Mucosa of stomach (tissue), 1 donor: Measurements from ENCODE around the gene CENPX.
"Not testable (repeated sequence)": the region's sequence is repeated elsewhere in the genome, so short reads cannot be mapped to it uniquely, and the experiment has no call there.

ENCODE experiments used
- H3K27me3 ChIP-seq: one replicate; pipeline ENCODE4 v1.7.0; 2013; ENCODE audit warnings: mild to moderate bottlenecking, low read length; ENCODE audit not compliant: control insufficient read depth, insufficient read depth
- H3K36me3 ChIP-seq: one replicate; pipeline ENCODE4 v1.7.0; 2013; ENCODE audit warnings: low read length; ENCODE audit not compliant: control insufficient read depth, insufficient read depth
- H3K4me1 ChIP-seq: one replicate; pipeline ENCODE4 v1.7.0; 2013; ENCODE audit warnings: mild to moderate bottlenecking, low read length; ENCODE audit not compliant: control insufficient read depth, insufficient read depth
- H3K4me3 ChIP-seq: one replicate; pipeline ENCODE4 v1.7.0; 2013; ENCODE audit warnings: low read length
- H3K9ac ChIP-seq: one replicate; pipeline ENCODE4 v1.7.0; 2013; ENCODE audit warnings: mild to moderate bottlenecking, low read length, moderate library complexity
- H3K9me3 ChIP-seq: one replicate; pipeline ENCODE4 v1.7.0; 2013; ENCODE audit warnings: mild to moderate bottlenecking, low read length, moderate library complexity; ENCODE audit not compliant: control insufficient read depth
- donor health status: Pancreatic carcinoma.

Gene CENPX

DNA sequence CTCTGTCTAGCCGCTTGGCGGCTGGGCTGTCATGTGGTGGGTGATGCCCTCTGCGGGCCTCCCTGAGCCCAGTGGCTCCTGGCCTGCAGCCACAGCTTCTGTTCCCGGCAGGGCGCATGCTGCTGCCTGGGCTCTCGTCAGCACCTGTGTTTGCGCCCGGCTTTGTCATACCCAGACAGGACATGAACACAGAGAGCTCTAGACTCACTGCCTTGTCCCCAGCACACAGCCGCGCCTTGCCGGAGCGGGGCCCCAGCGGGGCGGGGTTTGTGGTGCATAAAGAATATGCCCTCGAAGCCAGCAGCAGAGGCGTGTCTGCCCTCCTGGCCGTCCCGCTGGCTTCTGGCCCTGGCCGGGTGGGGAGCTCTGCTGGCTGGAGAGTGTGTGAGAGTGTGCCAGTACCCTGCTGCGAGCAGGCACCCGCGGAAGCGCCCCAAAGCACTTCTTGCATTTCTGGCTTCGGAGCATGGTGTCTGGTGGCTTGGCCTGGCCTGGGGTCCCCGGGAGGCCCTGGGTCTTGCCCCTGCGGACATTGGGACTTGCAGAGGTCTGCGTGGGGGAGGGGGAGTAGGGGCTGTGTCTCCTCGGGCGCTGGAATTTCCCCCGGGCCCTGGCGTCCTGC is 30.9 kb downstream of the CENPX start:
- Histone ChIP-seq H3K27me3 (no peaks in the 10 kb centered on the region), H3K4me1 (peaks cover 40% of the 10 kb centered on the region)

GRCh38 chr17:81990836-81991683 is 31.6 kb downstream of the CENPX start:
- Histone ChIP-seq H3K9ac (peak overlapping the region; percentile 25), H3K4me3 (no peak overlapping the region), H3K36me3 (no peaks in the 10 kb centered on the region)

More for the DNA sequence above, 30.9 kb downstream of the CENPX start:
- H3K4me3 ChIP-seq, result no peak overlapping the region
- H3K9ac ChIP-seq, result peak overlapping the region; percentile 55
- no peaks in the 10 kb centered on the region for H3K9me3 ChIP-seq
- H3K36me3 ChIP-seq, result no peaks in the 10 kb centered on the region

GRCh38 chr17:81987161-81987770 is 35.4 kb downstream of the CENPX start:
- Histone ChIP-seq H3K4me1 (peaks cover 17% of the 10 kb centered on the region), H3K36me3 (no peaks in the 10 kb centered on the region)

More at GRCh38 chr17:81990836-81991683, 31.6 kb downstream of the CENPX start:
- no peaks in the 10 kb centered on the region for H3K27me3 ChIP-seq
- peaks cover 40% of the 10 kb centered on the region for H3K4me1 ChIP-seq
- H3K9me3 ChIP-seq, result no peaks in the 10 kb centered on the region

DNA sequence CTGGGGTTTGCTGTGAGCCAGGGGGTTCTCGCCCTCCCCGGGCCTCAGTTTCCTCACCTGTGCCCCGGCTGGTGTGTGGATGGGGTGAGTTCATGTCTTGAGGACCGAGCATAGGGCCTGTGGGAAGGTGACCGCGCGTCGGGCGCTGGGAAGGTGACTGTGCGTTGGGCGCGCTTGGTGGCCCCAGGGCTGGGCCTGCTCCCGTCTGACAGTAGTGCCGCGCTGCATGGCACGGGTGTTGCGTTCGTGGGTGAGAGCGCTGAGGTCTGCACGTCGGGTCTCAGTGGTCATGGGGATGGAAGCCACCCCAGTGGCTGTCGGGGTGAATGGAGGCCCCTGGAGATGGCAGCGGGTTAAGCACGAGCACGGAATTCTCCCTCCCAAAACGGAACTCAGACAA is 36.1 kb downstream of the CENPX start:
- Histone ChIP-seq H3K4me3 (no peak overlapping the region), H3K9me3 (no peaks in the 10 kb centered on the region), H3K4me1 (peaks cover 10% of the 10 kb centered on the region), H3K27me3 (no peaks in the 10 kb centered on the region), H3K36me3 (no peaks in the 10 kb centered on the region), H3K9ac (no peak overlapping the region)

More at GRCh38 chr17:81987161-81987770, 35.4 kb downstream of the CENPX start:
- Histone ChIP-seq H3K27me3 (no peaks in the 10 kb centered on the region), H3K9ac (no peak overlapping the region), H3K9me3 (no peaks in the 10 kb centered on the region), H3K4me3 (no peak overlapping the region)

DNA sequence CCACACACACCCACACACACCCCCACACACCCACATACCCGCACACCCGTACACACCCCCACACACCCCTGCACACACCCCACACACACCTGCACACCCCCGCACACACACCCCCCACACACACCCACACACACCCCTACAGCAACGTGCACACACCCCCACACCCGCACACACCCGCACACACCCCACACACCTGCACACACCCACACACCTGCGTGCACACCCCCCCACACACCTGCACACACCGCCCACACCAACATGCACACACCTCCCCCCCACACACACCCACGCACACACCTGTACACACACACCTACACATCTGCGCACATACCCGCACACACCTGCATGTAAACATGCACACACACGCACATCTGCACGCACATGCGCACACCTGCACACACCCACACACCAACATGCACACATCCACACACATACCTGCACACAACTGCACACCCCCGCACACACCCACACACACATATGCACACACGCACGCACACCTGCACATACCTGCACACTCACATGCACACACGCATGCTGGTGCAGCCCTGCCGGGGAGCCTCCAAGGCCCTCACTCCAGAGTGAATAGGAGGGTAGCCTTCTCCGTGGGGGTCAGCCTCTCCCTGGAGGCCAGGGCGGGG is 37.8 kb downstream of the CENPX start:
- H3K9me3 ChIP-seq, result no peaks in the 10 kb centered on the region
- H3K27me3 ChIP-seq, result no peaks in the 10 kb centered on the region
- H3K4me1 ChIP-seq, result no peaks in the 10 kb centered on the region
- no peak overlapping the region for H3K9ac ChIP-seq
- no peaks in the 10 kb centered on the region for H3K36me3 ChIP-seq
- H3K4me3 ChIP-seq, result no peak overlapping the region

DNA sequence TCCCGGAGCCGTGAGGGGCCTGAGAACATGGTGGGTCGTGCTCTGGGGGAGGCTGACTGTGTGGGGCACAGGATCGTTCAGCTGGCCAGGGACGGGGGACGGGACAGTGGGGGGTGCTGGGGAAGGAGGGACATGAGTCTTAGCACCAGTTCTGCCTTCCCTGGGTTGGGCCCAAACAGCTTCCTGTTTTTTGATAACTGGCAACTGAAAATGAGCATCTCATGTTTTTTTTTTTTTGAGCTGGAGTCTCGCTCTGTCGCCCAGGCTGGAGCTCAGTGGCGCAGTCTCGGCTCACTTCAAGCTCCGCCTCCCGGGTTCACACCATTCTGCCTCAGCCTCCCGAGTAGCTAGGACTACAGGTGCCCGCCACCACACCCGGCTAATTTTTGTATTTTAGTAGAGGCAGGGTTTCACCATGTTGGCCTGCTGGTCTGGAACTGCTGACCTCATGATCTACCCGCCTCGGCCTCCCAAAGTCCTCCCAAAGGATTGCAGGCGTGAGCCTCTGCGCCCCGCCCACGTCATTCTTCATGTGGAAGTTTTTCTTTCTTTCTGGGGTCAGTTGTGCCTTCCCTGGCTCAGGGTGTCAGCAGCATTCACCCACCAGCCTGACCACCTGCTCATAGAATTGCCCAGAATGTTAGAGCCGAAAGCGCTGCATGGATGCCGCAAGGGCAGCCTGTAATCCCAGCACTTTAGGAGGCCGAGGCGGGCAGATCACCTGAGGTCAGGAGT is 38.9 kb downstream of the CENPX start:
- no peaks in the 10 kb centered on the region for H3K36me3 ChIP-seq

GRCh38 chr17:81983011-81983638 is 39.6 kb downstream of the CENPX start:
- no peaks in the 10 kb centered on the region for H3K27me3 ChIP-seq
- no peak overlapping the region for H3K4me3 ChIP-seq
- H3K4me1 ChIP-seq, result peaks cover 8% of the 10 kb centered on the region
- no peak overlapping the region for H3K9ac ChIP-seq
- no peaks in the 10 kb centered on the region for H3K9me3 ChIP-seq
- no peaks in the 10 kb centered on the region for H3K36me3 ChIP-seq

More for the DNA sequence above, 38.9 kb downstream of the CENPX start:
- H3K9me3 ChIP-seq, result no peaks in the 10 kb centered on the region
- no peaks in the 10 kb centered on the region for H3K27me3 ChIP-seq
- no peak overlapping the region for H3K9ac ChIP-seq
- no peak overlapping the region for H3K4me3 ChIP-seq
- H3K4me1 ChIP-seq, result peaks cover 3% of the 10 kb centered on the region

- not testable (repeated sequence) for H3K9ac ChIP-seq, H3K4me3 ChIP-seq, H3K9me3 ChIP-seq, H3K27me3 ChIP-seq, H3K36me3 ChIP-seq
- peaks cover 13% of the 10 kb centered on the region for H3K4me1 ChIP-seq
Measured at GRCh38 chr17:81981511-81981910, 41.2 kb downstream of the CENPX start.

- H3K36me3 ChIP-seq, result no peaks in the 10 kb centered on the region
- H3K4me3 ChIP-seq, result no peak overlapping the region
- no peaks in the 10 kb centered on the region for H3K27me3 ChIP-seq
- no peak overlapping the region for H3K9ac ChIP-seq
- H3K4me1 ChIP-seq, result peaks cover 18% of the 10 kb centered on the region
- no peaks in the 10 kb centered on the region for H3K9me3 ChIP-seq
Measured at GRCh38 chr17:81980707-81981343, 41.9 kb downstream of the CENPX start.

DNA sequence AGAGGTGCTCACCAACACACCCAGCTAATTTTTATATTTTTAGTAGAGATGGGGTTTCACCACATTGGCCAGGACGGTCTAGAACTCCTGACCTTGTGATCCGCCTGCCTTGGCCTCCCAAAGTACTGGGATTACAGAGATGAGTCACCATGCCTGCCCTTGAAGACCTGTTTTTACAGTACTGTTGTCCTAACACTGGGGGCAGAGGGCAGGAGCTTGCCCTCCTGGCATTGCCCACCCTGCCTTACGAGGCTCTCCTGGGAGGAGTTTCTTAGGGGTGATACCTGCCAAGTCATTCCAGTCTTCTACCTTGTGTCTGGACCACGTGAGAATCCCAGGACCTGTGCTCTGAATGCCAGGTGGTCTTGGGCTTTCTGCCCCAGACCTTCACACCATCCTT is 42.6 kb downstream of the CENPX start:
- no peaks in the 10 kb centered on the region for H3K36me3 ChIP-seq
- H3K4me3 ChIP-seq, result no peak overlapping the region

More for the DNA sequence above, 42.6 kb downstream of the CENPX start:
- Histone ChIP-seq H3K4me1 (peaks cover 18% of the 10 kb centered on the region), H3K9me3 (no peaks in the 10 kb centered on the region), H3K9ac (no peak overlapping the region), H3K27me3 (no peaks in the 10 kb centered on the region)
